ENCODE measurements around the gene RPL36A.

DNA sequence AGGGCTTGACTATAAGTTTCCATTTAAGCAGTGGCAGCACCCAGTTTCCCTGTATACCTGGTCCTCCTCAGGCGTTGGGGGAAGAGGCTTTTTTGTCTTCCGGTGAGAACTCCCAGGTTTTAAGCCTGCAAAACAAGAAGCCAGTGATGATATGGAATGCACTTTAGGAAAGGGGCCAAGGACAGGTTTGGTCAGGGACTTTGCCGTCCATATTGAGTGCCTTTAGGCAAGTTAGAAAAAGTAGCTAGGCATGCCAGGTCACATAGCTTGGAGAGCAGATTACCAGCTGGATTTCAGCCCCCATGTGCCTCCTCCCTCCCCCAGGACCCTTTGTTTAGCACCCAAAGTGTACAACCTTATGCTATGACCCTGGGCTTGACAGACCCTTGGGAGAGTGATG is 28.7 kb upstream of the RPL36A start:
- TF ChIP-seq CTCF (conservative IDR thresholded peaks at IDR 0.05 in 1 of 2, IDR thresholded peaks at IDR 0.05 in 1 of 2; ENCODE audit: extremely low read depth in 1 of 2, insufficient read depth in 1 of 2, low read depth in 1 of 2, low read length in 2 of 2) (no peak), EZH2 (IDR thresholded peaks at IDR 0.05; ENCODE audit: borderline replicate concordance, low read length) (no peak)

Measured in mammary epithelial cell (primary cell).